ENCODE results near the gene PLOD3. TPM values are rescaled to one million over a fixed set of nuclear protein-coding genes. Genes with fewer than 3 reads are reported as not detected.

The PLOD3 gene
- total RNA-seq, 3 donors from 2014 or later (not counting 1 experiment from before 2014, with no cell fraction given), result 41.7 to 54.5 (median 45.0) TPM

- H3K36me3 Mint-ChIP-seq, result no peaks in the 10 kb centered on the region
Measured at GRCh38 chr7:101186844-101187428, 30.4 kb downstream of the PLOD3 start.

GRCh38 chr7:101186194-101186593 is 31.2 kb downstream of the PLOD3 start:
- DNase-seq (no peak), ATAC-seq (no peak)
- Mint-ChIP-seq H3K9me3 (no peaks in the 10 kb centered on the region), H3K36me3 (no peaks in the 10 kb centered on the region), H3K4me3 (no peak overlapping the region), H3K27me3 (ENCODE audit: low read depth in 2 of 2) (peaks cover 11 to 24% of the 10 kb centered on the region in 2 donors), H3K4me1 (peaks cover 6% of the 10 kb centered on the region in 2 donors), H3K27ac (no peak overlapping the region)
- 78% methylated on average over 6 of the region's 6 CpGs for WGBS (ENCODE audit: insufficient coverage)
- Histone ChIP-seq H3K9me3 (ENCODE audit: control insufficient read depth, insufficient read depth, low read length) (no peaks in the 10 kb centered on the region), H3K36me3 (ENCODE audit: control insufficient read depth, insufficient read depth, low read length) (no peaks in the 10 kb centered on the region), H3K27ac (ENCODE audit: low read length) (no peak overlapping the region), H3K27me3 (ENCODE audit: control insufficient read depth, insufficient read depth, low read length) (peaks cover 4% of the 10 kb centered on the region), H3K4me1 (ENCODE audit: control insufficient read depth, insufficient read depth, low read length) (no peaks in the 10 kb centered on the region), H3K4me3 (ENCODE audit: low read length) (no peak overlapping the region)
- intact Hi-C loops (cut with micrococcal nuclease), result no loop called here
- TF ChIP-seq, protein P1, sequence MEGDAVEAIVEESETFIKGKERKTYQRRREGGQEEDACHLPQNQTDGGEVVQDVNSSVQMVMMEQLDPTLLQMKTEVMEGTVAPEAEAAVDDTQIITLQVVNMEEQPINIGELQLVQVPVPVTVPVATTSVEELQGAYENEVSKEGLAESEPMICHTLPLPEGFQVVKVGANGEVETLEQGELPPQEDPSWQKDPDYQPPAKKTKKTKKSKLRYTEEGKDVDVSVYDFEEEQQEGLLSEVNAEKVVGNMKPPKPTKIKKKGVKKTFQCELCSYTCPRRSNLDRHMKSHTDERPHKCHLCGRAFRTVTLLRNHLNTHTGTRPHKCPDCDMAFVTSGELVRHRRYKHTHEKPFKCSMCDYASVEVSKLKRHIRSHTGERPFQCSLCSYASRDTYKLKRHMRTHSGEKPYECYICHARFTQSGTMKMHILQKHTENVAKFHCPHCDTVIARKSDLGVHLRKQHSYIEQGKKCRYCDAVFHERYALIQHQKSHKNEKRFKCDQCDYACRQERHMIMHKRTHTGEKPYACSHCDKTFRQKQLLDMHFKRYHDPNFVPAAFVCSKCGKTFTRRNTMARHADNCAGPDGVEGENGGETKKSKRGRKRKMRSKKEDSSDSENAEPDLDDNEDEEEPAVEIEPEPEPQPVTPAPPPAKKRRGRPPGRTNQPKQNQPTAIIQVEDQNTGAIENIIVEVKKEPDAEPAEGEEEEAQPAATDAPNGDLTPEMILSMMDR (IDR thresholded peaks at IDR 0.05), result no peak

More at GRCh38 chr7:101186844-101187428, 30.4 kb downstream of the PLOD3 start:
- peaks cover 2% of the 10 kb centered on the region for H3K27me3 ChIP-seq (ENCODE audit: control insufficient read depth, insufficient read depth, low read length)
- TF ChIP-seq, protein P1 (IDR thresholded peaks at IDR 0.05), result no peak
- 78% methylated on average over 3 of the region's 4 CpGs for WGBS (ENCODE audit: insufficient coverage)
- H3K4me1 Mint-ChIP-seq, result peaks cover 6% of the 10 kb centered on the region in 2 donors
- no peaks in the 10 kb centered on the region for H3K9me3 ChIP-seq (ENCODE audit: control insufficient read depth, insufficient read depth, low read length)
- H3K9me3 Mint-ChIP-seq, result no peaks in the 10 kb centered on the region
- H3K27ac ChIP-seq (ENCODE audit: low read length), result no peak overlapping the region
- no peaks in the 10 kb centered on the region for H3K4me1 ChIP-seq (ENCODE audit: control insufficient read depth, insufficient read depth, low read length)
- H3K4me3 ChIP-seq (ENCODE audit: low read length), result no peak overlapping the region
- no peaks in the 10 kb centered on the region for H3K36me3 ChIP-seq (ENCODE audit: control insufficient read depth, insufficient read depth, low read length)
- ATAC-seq, result no peak
- H3K4me3 Mint-ChIP-seq, result no peak overlapping the region
- intact Hi-C loops (cut with micrococcal nuclease), result no loop called here
- peaks cover 9 to 22% of the 10 kb centered on the region in 2 donors for H3K27me3 Mint-ChIP-seq (ENCODE audit: low read depth in 2 of 2)
- no peak for DNase-seq
- H3K27ac Mint-ChIP-seq, result no peak overlapping the region

- Histone ChIP-seq H3K36me3 (ENCODE audit: control insufficient read depth, insufficient read depth, low read length) (no peaks in the 10 kb centered on the region), H3K4me3 (ENCODE audit: low read length) (no peak overlapping the region), H3K4me1 (ENCODE audit: control insufficient read depth, insufficient read depth, low read length) (no peaks in the 10 kb centered on the region), H3K9me3 (ENCODE audit: control insufficient read depth, insufficient read depth, low read length) (no peaks in the 10 kb centered on the region), H3K27me3 (ENCODE audit: control insufficient read depth, insufficient read depth, low read length) (peaks cover 8% of the 10 kb centered on the region), H3K27ac (ENCODE audit: low read length) (no peak overlapping the region)
- TF ChIP-seq, protein P1 (IDR thresholded peaks at IDR 0.05), result no peak
- Mint-ChIP-seq H3K36me3 (no peaks in the 10 kb centered on the region), H3K9me3 (no peaks in the 10 kb centered on the region), H3K27ac (no peak overlapping the region), H3K27me3 (ENCODE audit: low read depth in 2 of 2) (peaks cover 17 to 30% of the 10 kb centered on the region in 2 donors), H3K4me1 (peaks cover 6 to 10% of the 10 kb centered on the region in 2 donors), H3K4me3 (no peak overlapping the region)
- DNase-seq, result no peak
- intact Hi-C loops (cut with micrococcal nuclease), result no loop called here
- ATAC-seq, result no peak
- WGBS (ENCODE audit: insufficient coverage), result 72% methylated on average over 5 of the region's 5 CpGs
Measured at GRCh38 chr7:101185258-101185839, 32.0 kb downstream of the PLOD3 start.
